ENCODE results near the gene SCAMP3.

Gene SCAMP3

DNA sequence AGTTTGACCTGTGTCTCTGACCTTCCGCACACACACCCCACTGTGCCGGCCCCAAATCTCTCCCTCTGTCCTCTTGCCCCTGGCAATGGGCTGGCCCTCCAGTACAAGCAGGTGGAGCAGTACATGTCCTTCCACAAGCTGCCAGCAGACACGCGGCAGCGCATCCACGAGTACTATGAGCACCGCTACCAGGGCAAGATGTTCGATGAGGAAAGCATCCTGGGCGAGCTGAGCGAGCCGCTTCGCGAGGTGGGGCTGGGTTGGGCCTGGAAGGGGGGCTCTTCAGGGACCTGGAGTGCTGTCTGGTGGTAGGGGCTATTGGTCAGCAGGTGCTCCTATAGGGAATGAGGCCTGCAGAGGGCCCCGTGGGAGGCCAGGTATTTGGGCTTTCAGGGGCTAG is 22.9 kb upstream of the SCAMP3 start:
- no peak for DNase-seq (ENCODE audit: low read depth)

DNA sequence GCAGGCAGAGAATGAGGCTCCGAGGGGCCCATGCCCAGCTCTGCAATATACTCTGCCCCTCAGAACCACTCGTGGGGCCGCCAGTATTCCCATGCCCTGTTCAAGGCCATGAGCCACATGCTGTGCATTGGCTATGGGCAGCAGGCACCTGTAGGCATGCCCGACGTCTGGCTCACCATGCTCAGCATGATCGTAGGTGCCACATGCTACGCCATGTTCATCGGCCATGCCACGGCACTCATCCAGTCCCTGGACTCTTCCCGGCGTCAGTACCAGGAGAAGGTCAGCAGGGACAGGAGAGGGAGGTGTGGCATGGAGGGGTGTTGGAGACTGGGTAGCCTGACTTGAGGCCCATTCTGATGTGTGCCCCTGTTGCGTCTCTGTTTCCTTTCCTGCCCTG is 22.3 kb upstream of the SCAMP3 start:
- DNase-seq (ENCODE audit: low read depth) = no peak

DNA sequence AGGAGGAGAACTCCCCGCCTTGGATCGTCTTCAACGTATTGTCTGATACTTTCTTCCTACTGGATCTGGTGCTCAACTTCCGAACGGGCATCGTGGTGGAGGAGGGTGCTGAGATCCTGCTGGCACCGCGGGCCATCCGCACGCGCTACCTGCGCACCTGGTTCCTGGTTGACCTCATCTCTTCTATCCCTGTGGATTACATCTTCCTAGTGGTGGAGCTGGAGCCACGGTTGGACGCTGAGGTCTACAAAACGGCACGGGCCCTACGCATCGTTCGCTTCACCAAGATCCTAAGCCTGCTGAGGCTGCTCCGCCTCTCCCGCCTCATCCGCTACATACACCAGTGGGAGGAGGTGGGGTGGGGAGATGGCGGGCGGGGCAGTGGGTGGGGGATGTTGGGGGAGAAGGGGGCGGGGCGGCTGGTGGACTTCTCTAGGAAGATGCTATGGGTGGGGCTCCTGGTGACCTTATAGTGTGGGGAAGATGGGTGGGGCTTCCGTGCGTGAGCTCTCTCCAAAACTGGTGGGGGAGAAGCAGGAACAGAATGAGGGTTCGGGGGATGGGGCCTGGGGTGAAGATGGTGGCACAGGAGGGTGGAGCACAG is 20.4 kb upstream of the SCAMP3 start:
- DNase-seq (ENCODE audit: low read depth) = no peak

DNA sequence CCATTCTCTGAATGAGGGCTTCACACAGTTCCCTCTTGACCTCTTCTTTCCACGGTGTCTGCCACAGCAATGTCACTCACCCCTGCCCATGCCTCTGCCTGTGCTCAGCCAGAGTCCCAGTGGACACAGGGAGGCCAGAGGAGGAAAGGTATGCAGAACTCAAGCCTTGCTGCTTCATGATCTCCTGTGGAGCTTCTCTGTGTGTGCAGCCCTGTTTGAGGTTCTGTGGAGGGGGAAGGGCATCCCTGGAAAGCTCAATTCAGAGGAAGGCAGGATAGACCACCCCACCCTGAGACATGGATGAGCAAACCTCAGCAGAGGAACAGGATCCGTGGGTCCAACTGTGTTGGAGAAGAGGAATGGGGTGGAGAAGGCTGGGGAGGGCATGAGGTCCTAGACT is 17.1 kb upstream of the SCAMP3 start:
- DNase-seq (ENCODE audit: low read depth) = no peak

DNA sequence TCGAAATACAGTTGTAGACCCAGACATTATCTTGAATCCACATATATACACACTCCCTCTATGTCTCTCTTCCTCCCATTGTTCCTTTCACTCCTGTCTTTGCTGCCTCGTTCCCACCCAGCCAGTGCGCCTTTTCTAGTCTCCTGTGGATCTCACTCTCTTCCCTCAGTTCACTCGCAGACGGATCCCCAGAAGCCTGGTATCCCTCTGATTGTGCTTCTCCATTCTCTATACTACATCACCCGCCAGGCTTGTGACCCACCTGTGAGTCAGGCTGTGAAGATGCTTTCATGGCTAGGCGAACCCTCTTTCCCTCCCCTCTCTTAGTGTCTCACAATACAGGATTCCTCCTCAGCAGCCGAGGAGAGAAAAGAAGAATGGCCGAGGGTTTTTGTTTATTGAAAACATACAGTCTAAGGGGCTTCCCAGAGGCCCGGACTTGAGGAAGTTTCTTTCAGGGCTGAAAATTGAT is 16.6 kb upstream of the SCAMP3 start:
- no peak for DNase-seq (ENCODE audit: low read depth)

DNA sequence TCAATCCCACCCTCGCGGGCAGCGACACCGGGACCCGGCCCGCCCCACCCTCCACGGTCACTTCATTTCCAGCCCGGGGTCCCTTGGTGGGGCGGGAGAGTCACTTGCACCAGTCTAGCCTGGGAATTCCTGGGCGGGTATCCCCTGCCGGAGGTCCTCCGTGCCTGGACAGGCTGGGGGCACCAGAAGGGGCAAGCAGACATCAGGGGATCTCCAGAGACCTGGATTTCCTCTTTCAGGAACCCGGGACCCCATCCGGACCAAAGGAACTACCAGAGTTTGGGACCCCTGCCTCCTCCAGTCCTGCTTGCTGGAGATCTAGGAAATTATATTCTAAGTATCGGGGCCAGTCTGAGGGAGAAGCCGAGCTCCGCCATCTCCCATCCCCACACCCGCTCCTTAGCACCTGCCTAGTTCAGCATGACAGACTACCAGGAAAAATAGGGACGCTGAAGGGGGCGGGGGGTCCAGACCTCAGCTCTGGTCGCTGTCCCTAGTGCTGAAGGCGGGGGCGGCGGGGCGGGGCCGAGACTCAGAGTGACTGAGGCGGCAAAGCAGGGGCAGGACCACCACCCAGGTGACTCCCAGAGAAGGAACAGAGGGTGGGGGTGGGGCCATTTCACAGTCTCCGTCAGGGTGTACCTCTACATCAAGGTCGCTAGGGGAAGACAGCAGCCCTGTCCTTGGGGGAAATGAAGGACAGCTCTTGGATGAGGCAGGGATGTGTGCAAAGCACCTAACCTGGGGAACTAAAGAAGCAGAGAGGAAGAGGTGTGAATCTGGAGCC is 15.9 kb upstream of the SCAMP3 start:
- no peak for DNase-seq (ENCODE audit: low read depth)

DNA sequence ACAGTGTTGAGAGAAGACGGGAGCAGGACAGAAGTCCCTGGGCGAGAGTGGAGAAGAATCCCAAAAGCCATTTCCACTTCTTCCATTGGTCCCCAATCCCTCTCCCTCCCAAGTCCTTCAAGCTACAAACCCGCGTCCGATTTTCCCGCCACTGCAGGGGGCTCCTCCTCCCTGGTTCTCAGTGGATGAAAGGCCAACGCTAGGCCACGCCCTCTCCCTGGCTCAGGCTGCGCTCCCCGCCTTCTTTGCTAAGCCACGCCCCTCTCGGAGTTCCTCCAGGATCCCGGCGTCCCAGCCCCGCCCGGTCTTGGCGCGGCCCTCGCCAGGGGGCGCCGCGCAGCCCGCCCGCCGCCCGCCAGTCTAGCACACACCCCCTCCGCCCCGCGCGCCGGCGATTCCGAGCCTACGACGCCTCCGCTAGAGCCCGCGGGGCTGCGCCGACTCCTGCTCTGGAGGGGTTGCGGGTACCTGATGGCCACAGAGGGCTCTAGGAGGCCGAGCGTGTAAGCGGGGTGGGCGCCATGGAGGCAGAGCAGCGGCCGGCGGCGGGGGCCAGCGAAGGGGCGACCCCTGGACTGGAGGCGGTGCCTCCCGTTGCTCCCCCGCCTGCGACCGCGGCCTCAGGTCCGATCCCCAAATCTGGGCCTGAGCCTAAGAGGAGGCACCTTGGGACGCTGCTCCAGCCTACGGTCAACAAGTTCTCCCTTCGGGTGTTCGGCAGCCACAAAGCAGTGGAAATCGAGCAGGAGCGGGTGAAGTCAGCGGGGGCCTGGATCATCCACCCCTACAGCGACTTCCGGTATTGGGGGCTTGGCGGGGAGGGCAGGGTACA is 15.1 kb upstream of the SCAMP3 start, which contains the start of gene HCN3:
Gene HCN3, plus strand, starts transcription at position 394 of the 832 bp plus-strand sequence. Its CDS starts 128 bp downstream, at position 522.
- DNase-seq (ENCODE audit: low read depth) = peak; percentile 87

DNA sequence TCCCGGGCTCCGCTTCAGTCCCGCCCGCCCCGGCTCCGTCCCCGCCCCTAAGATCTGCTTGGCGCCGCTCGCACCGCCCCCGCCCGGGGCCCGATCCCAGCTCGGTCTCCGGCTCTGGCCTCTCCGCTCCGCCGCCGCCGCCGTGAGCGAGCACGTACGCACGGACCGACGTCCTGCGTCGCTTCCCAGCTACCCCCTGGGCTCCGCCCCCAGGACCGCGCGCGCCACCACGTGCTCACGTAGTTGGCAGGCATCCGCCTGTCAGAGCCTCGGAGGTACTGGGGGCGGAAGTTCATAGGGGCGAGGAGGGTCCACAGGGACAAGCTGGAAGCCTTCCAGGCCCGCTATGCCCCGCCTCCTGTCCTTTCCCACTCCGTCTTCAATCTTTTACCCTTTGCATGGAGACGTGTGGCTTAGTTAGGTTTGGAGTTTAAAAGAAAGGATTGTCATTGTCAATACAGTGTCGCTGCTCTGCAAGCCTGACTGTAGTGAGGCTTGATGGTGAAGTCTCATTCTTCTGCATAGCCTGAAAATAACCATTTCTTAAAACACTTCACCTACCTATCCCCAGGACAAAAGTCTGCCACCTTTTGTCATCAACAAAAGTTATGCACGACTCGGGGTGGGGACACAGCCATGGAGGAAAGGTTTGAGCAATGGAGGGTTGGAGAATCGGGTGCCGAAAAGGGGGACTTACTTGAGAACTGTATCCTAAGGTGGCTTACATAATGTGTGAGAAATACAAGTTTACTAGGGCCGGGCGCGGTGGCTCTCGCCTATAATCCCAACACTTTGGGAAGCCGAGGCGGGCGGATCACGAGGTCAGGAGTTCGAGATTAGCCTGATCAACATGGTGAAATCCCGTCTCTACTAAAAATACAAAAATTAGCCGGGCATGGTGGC is 11.4 kb upstream of the SCAMP3 start, which contains the start of gene CLK2:
Gene CLK2, minus strand, starts transcription at position 162 of the 903 bp plus-strand sequence. CDS start 2,527 bp downstream, outside the sequence.
- peak; percentile 50 for DNase-seq (ENCODE audit: low read depth)

DNA sequence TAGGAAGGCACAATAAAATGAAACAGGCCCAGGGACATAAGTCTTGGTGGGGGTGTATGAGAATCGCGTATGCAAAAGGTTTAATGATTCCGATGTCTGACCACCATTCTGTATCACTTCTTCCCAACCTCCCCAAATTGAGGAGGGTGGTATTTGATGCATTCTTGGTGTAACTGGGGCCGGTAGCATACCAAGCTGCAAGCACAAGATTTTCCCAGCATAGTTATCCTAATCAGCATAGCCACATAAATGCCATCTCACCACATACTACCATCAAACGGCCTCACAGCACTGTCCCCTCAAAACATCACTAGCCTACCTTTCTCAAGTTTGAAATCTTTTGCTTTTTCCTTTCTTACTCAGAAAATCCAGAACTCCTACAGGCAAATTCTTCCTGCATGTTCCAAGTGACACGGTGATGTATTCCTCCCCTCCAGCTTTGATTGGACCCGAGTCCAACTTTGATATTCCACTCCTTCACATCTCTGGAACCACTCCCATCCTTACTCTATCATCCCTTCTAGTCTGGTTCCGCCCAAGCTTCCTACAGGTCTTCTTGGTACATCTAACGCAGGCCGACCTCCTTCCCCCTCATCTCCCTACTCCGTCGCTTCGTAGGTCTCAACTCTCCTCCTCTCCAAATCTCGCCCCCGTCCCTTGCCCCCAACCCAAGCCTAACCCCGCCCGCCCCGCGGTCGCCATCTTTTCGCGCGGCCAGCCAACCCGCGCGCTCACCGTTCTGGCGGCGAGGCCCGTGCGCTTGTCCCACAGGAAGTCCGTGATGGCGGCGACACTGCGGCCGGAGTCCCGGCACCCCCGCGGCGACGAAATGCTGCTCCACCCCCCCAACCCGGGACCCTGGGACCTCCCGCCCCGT is 10.5 kb upstream of the SCAMP3 start:
- no peak for DNase-seq (ENCODE audit: low read depth)

DNA sequence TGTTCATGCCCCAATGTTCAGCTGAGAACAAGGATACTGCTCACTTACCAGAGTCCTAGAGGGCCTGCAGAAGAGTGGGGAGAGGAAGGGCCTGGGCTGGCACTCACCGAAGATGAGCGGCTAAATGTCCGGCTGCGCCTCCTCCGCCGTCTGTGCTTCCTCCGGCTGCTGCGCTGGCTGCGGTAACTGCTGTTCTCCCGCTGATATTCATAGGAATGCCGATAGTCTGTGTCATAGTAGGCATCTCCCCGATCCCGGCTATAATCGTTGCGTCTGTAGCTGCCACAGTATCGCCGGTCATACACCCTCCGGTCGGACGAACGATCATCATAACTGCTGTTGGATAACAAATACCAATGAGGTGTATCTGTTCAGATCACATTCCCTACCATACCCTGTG is 7.2 kb upstream of the SCAMP3 start:
- DNase-seq (ENCODE audit: low read depth) = no peak

DNA sequence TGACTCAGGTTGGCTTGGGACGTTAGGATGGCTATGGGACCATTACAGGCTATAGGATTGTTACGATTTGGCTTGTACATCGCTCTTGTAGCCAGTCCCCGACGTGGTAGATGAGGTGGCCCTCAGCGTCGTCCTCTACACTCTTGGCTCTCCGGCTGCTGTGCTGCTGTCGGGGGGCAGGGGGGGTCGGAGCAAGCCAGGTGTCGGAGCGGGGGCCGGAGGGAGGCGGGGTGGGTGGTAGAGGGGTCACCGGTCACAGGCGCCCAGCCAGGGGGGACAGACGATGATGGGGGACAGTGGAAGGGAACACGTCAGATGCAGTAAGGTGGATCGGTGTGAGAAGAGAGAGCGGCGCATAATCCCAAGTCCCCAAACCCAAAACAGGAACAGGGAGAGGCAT is 6.5 kb upstream of the SCAMP3 start:
- DNase-seq (ENCODE audit: low read depth) = no peak

DNA sequence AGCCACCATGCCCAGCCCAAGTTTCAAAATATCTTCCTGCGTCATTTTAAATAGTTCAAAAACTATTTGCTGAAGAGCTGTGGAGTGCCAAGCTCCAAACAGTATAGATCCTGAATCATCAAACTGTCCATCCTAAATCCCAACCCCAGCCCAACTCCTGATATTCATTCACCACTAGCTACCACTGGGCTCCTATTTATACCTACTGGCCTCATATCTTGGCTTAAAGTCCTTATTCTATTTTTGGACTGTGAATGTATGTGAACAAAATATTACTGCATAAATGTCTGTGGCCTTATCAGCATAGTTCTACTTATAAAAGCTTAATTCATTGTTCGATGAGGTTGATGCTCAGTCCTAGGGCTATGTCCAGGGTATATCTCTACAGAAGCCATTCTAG is 5.2 kb upstream of the SCAMP3 start:
- DNase-seq (ENCODE audit: low read depth) = no peak

DNA sequence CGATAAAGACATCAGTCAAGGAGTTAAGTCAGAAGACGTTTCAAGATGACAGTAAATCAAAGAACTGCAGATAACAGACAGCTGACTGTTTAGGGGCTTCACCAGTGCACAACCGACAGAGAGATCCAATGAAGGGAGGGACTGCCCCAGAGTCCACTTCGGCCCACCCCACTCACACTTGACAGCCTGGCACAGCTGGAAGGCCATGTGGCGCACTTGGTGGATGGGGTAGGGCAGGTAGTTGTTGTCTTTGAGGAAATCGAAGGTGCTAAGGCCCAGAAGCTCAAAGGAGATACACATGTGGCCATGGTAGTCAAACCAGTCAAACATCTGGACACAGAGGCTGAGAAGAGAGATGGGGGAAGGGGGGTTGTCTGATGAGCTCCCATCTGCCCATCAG is 4.4 kb upstream of the SCAMP3 start:
- DNase-seq (ENCODE audit: low read depth) = no peak

DNA sequence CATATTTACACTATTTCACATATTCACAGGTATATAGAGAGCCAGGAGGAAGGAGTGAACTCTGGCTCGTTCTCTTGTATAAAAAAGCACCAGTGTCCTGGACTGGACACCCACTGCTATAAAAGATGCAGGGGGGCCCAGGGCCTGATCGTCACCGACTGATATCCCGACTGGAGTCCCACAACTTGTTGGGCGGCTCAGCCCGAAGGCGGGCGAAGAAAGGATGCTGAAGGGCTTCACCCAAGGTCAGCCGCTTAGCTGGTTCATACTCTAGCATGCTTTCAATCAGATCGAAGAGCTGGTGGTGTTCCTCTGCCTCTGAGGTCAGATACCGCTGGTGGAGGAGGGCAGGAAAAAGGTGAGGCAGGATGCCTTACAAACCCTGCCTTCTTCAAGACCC is 907 bp upstream of the SCAMP3 start:
- no peak for DNase-seq (ENCODE audit: low read depth)

DNA sequence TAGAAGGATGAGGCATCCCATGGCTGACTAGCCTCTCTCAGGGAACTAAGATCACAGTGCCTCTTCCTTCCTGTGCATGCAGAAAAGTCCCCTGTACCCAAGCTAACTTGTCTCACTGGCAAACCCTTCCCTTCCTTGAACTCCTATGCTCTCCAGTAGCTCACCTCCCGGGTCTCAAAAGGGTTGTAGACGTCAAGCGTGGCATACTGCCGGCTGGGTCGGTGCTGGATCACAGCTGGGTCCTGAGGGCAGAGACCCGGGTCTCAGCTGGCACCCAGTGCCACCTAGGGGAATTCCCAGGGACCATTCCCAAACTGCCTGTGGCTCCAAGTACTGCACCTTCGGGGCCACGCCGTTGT is 688 bp downstream of the SCAMP3 start:
- no peak for DNase-seq (ENCODE audit: low read depth)

DNA sequence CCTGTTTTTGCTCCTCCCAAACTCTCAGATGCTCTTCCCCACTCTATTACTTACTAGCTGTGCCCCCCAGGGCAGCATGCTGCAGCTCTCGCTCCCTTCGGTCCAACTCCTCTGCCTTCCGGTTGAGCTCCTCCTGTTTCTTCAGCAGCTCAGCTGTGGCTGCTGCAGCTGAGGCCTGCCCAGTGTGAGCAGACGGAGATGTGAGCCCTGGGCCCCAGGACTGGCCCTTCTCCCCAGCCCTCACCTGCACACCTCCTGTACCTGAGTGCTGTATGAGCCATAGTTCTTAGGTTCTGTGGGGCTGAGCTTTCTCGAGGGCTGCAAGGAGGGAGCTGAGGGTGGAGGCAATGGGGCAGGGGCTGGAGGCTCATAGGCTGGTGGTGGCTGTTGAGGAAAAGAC is 1.9 kb downstream of the SCAMP3 start:
- DNase-seq (ENCODE audit: low read depth) = no peak

DNA sequence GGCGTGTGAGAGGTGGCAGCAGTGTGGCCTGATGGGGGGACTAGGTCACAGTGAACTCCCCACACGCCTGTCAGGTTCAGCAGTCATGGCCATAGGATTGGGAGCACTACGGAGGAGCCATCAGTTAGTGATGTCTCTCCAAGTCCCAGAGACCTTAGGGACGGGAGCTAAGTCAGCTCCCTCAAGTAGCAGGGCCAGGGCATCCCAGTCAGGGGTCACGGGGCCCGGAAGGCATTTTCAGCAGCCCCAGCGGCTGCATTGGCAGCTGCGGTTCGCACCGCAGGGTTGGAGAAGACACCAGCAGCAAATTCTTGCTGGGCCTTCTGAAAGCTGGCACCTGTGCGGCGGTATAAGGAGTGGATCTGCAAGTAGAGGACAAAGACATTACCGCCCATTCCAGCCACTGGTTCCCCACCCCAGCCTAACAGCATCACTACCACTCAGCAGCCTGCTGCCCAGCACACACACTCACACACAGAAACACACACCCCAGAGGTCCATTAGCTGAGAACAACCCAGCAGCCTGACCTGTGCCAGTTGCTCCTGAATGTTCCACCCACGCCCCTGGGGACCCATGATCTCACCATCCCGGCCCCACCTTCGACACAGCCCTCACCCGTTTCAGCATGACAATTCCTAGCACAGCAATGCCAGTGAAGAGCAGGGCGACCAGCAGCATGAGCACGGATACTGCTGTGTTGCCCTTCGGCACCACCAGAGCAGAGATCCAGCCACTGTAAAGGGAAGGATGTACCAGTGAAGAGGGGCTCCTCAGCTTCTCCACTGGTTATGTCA is 5.9 kb downstream of the SCAMP3 start:
- no peak for DNase-seq (ENCODE audit: low read depth)

DNA sequence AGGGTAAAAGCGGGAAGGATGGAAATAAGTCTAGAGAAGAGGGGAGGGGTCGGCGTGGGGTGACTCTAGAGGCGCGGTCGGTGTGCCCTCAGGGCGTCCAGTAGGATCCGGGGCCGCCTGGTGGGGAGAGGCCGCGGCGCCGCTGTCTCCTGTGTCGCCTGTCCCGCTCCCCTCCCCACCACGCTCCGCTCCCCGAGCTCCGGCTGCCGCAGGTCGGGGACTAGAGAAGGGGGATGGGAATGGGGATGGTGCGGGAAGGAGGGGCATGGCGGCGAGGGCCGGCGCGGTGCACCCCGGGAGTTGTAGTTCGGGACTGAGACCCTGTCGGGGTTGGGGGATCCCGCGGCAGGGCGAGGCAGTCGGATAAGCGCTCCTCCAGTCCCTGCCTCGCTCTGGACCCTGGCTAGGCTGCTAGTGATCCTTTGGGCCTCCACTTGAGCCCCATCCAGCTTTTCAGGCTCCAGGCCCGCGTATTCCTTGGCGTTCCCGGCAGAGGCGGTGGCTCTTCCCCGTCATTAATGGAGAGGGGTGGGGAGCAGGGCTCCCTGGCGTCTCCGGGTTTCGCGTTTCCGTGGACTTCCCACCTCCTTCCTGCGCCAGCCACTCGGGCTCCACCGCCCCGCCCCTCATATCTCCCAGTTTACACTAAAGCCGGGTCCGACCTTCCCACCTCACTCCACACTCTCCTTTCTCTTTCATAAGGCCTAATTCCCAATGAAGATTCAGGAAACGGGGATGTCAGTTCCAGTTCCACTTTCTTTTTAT is 6.7 kb downstream of the SCAMP3 start, which contains the start of gene ENTREP3:
Gene ENTREP3, minus strand, starts transcription at position 241 of the 765 bp plus-strand sequence. CDS start 606 bp downstream, outside the sequence.
- no peak for DNase-seq (ENCODE audit: low read depth)

DNA sequence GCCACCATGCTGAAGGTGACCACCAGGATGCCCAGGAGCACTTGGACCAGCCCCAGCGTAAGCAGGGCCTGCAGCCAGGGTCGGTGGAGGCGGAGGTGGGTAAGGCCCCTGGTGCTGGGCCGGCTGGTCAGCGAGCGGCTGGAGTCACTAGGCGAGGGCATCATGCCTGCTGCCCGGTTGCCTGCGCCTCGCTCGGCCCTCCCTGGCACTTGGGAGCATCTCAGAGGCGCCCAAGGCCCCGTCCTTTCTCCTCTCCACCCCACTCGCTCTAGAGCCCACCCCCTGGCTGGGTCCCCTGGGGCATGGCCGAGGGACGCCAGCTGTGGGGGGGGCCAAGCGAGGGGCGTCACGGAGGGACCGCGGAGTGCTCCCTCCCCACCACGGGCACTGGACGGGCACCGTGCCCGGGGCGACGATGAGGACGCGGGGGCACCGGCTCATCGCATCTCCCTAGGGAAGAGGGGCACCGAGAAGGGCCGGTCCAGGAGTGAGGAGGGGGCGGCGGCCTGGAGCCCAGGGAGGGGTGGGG is 7.4 kb downstream of the SCAMP3 start:
- no peak for DNase-seq (ENCODE audit: low read depth)
